MM.1S (cell line): ENCODE results near the gene RAB43.

ENCODE experiments used
- DNase-seq: peaks from one replicate; pipeline ENCODE4 v3.0.0-alpha.2; 2015
- H2AFZ ChIP-seq: fragments of 300-600 bp; sonication (generic); 2 replicates; pipeline ENCODE4 v1.6.0; 2016; ENCODE audit warnings: antibody characterized with exemption, low read length
- H3F3A ChIP-seq: fragments of 300-600 bp; sonication (generic); 2 replicates; pipeline ENCODE4 v1.6.1; 2016; ENCODE audit warnings: mild to moderate bottlenecking, antibody characterized with exemption, low read length, moderate library complexity, mixed read lengths; ENCODE audit not compliant: insufficient read depth
- H3K27ac ChIP-seq: fragments of 300-600 bp; sonication (generic); 2 replicates; pipeline ENCODE4 v1.5.1; 2016; ENCODE audit warnings: mild to moderate bottlenecking, low read length
- H3K27me3 ChIP-seq: fragments of 300-600 bp; sonication (generic); replicated peaks from 2 replicates; pipeline ENCODE4 v1.6.0; 2016; ENCODE audit warnings: low read length; ENCODE audit not compliant: insufficient read depth
- H3K36me3 ChIP-seq: fragments of 300-600 bp; sonication (generic); replicated peaks from 2 replicates; pipeline ENCODE4 v1.6.1; 2016; ENCODE audit warnings: mild to moderate bottlenecking, low read length, mixed read lengths; ENCODE audit not compliant: insufficient read depth
- H3K4me1 ChIP-seq: fragments of 300-600 bp; sonication (generic); 2 replicates; pipeline ENCODE4 v1.6.1; 2016; ENCODE audit warnings: low read length, mixed read lengths
- H3K4me2 ChIP-seq: fragments of 300-600 bp; sonication (generic); 2 replicates; pipeline ENCODE4 v1.6.0; 2016; ENCODE audit warnings: low read depth, low read length
- H3K4me3 ChIP-seq: fragments of 300-600 bp; sonication (generic); 2 replicates; pipeline ENCODE4 v1.5.1; 2016; ENCODE audit warnings: low read length, mixed read lengths
- H3K79me2 ChIP-seq: fragments of 300-600 bp; sonication (generic); 2 replicates; pipeline ENCODE4 v1.6.1; 2016; ENCODE audit warnings: mixed run types, low read length, mixed read lengths
- H3K9ac ChIP-seq: fragments of 300-600 bp; sonication (generic); 2 replicates; pipeline ENCODE4 v1.6.1; 2016; ENCODE audit warnings: low read length, mixed read lengths
- H3K9me2 ChIP-seq: fragments of 300-600 bp; sonication (generic); replicated peaks from 2 replicates; pipeline ENCODE4 v1.6.1; 2016; ENCODE audit warnings: mild to moderate bottlenecking, low read length, mixed read lengths; ENCODE audit not compliant: insufficient read depth
- H3K9me3 ChIP-seq: fragments of 300-600 bp; sonication (generic); replicated peaks from 2 replicates; pipeline ENCODE4 v1.6.1; 2016; ENCODE audit warnings: mild to moderate bottlenecking, low read length, mixed read lengths; ENCODE audit not compliant: insufficient read depth
- H4K20me1 ChIP-seq: fragments of 300-600 bp; sonication (generic); 2 replicates; pipeline ENCODE4 v1.6.1; 2016; ENCODE audit warnings: mild to moderate bottlenecking, low read length, moderate library complexity, mixed read lengths; ENCODE audit not compliant: insufficient read depth
- EZH2 ChIP-seq: fragments of 300-600 bp; sonication (generic); optimal IDR thresholded peaks from 2 replicates; pipeline ENCODE3; 2017; ENCODE audit warnings: low read depth, mild to moderate bottlenecking, antibody characterized with exemption, low read length, mixed read lengths
- EZH2phosphoT487 ChIP-seq: fragments of 300-600 bp; sonication (generic); IDR thresholded peaks from 2 replicates; pipeline ENCODE4 v1.6.1; 2018; ENCODE audit warnings: antibody characterized with exemption, low read length
- TF ChIP-seq, protein P1 (sequence below): fragments of 300-600 bp; sonication (generic); IDR thresholded peaks from 2 replicates; pipeline ENCODE4 v1.5.1; 2016; ENCODE audit warnings: antibody characterized with exemption, low read length, mixed read lengths

The RAB43 gene

DNA sequence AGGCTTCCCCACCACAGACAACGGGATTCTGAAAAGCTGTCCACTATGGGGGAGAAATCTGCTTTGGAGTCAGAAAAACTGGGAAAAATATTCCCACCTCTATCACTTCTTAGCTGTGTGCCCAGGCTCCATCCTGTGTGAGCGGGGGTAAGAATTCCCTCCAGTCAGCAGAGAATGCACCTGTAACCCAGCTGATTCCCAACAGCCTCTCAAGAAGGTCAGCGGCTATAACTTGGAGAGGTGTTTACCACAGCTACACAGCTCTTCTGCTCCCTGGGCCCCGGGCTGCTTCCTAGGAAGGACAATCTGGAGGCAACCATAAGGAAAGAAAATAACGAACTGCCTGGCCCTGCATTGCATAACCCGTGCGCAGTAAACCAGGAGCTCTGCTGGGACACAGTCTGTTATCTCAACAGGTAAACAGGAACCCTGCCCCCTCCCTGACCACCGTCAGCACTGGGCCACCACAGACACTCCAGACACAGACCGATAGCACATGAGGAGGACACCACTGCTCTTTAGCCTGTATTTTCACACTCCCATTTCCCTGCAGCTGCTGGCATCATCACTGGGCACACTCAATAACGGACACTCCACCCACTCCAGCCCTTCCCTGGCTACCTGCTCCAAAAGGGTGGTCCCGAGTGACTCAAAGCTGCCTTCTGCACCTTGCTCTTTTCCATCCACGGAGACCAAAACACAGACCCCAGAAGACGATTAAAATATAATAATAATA lies 2.1 kb downstream of the RAB43 start:
- Histone ChIP-seq H3K4me1 (peaks cover 46% of the 10 kb centered on the region), H4K20me1 (no peaks in the 10 kb centered on the region)

DNA sequence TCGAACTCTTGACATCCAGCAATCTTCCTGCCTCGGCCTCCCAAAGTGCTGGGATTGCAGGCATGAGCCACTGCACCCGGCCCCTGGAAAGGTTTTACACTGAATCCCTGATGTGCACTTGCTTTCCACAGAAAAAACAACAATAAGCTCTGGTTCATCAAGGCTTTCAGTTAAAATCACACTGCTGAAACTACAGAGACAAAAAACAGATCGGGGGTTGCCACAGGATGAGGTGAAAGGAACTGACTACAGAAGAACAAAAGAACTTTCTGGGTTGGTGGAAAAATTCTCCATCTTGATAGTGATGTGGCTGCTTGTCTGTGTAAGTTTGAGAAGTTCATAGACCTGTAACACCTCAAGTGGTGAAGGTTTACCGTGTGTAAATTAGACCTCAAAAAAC lies 2.9 kb downstream of the RAB43 start:
- Histone ChIP-seq H3K79me2 (peaks cover 64% of the 10 kb centered on the region), H3K4me1 (peaks cover 44% of the 10 kb centered on the region), H3F3A (peaks cover 46% of the 10 kb centered on the region), H3K4me3 (peak overlapping the region; percentile 70), H3K4me2 (peak overlapping the region; percentile 99), H3K27ac (peak overlapping the region; percentile 96), H3K9me2 (no peaks in the 10 kb centered on the region), H3K36me3 (no peaks in the 10 kb centered on the region), H3K9ac (peak overlapping the region; percentile 85), H3K27me3 (no peaks in the 10 kb centered on the region), H3K9me3 (no peaks in the 10 kb centered on the region), H4K20me1 (no peaks in the 10 kb centered on the region), H2AFZ (no peak overlapping the region; the same call in 1 of the 2 replicates)
- no peak for TF ChIP-seq EZH2phosphoT487
- no peak for TF ChIP-seq EZH2
- TF ChIP-seq, protein P1, sequence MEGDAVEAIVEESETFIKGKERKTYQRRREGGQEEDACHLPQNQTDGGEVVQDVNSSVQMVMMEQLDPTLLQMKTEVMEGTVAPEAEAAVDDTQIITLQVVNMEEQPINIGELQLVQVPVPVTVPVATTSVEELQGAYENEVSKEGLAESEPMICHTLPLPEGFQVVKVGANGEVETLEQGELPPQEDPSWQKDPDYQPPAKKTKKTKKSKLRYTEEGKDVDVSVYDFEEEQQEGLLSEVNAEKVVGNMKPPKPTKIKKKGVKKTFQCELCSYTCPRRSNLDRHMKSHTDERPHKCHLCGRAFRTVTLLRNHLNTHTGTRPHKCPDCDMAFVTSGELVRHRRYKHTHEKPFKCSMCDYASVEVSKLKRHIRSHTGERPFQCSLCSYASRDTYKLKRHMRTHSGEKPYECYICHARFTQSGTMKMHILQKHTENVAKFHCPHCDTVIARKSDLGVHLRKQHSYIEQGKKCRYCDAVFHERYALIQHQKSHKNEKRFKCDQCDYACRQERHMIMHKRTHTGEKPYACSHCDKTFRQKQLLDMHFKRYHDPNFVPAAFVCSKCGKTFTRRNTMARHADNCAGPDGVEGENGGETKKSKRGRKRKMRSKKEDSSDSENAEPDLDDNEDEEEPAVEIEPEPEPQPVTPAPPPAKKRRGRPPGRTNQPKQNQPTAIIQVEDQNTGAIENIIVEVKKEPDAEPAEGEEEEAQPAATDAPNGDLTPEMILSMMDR, result no peak
- DNase-seq, result peak; percentile 27

More for the DNA sequence above, 2.1 kb downstream of the RAB43 start:
- Histone ChIP-seq H3K9me3 (no peaks in the 10 kb centered on the region), H3K27ac (peak overlapping the region; percentile 96), H3K4me2 (peak overlapping the region; percentile 99), H3K9ac (peak overlapping the region; percentile 85), H3K9me2 (no peaks in the 10 kb centered on the region), H3K4me3 (peak overlapping the region; percentile 70), H3K79me2 (peaks cover 56% of the 10 kb centered on the region), H3K27me3 (no peaks in the 10 kb centered on the region), H2AFZ (no peak overlapping the region; the same call in 1 of the 2 replicates), H3K36me3 (no peaks in the 10 kb centered on the region), H3F3A (peaks cover 46% of the 10 kb centered on the region)
- no peak for TF ChIP-seq EZH2phosphoT487
- TF ChIP-seq, protein P1, result no peak
- no peak for TF ChIP-seq EZH2
- DNase-seq, result peak; percentile 61

GRCh38 chr3:129117134-129117533 lies 4.5 kb downstream of the RAB43 start:
- H3K9me2 ChIP-seq, result no peaks in the 10 kb centered on the region
- H2AFZ ChIP-seq, result no peak overlapping the region
- H3K36me3 ChIP-seq, result no peaks in the 10 kb centered on the region
- no peaks in the 10 kb centered on the region for H3K9me3 ChIP-seq
- no peak overlapping the region for H3K27ac ChIP-seq
- H3K79me2 ChIP-seq, result peaks cover 78% of the 10 kb centered on the region
- no peaks in the 10 kb centered on the region for H3K27me3 ChIP-seq
- H3K4me2 ChIP-seq, result no peak overlapping the region
- no peak overlapping the region for H3K4me3 ChIP-seq
- H3K4me1 ChIP-seq, result peaks cover 28% of the 10 kb centered on the region
- no peak for DNase-seq
- no peak overlapping the region for H3K9ac ChIP-seq
- TF ChIP-seq EZH2phosphoT487 (no peak), EZH2 (no peak)
- TF ChIP-seq, protein P1, result no peak
- no peaks in the 10 kb centered on the region for H4K20me1 ChIP-seq
- H3F3A ChIP-seq, result peaks cover 31% of the 10 kb centered on the region
